ENCODE measurements around the gene CYP4F2. TPM values are rescaled to one million over a fixed set of nuclear protein-coding genes. Genes with fewer than 3 reads are reported as not detected.

CYP4F2 gene
- polyA plus RNA-seq (0.36 TPM in 1 of 2 replicates, not detected in the other), polyA minus RNA-seq (not detected in 2 replicates)

DNA sequence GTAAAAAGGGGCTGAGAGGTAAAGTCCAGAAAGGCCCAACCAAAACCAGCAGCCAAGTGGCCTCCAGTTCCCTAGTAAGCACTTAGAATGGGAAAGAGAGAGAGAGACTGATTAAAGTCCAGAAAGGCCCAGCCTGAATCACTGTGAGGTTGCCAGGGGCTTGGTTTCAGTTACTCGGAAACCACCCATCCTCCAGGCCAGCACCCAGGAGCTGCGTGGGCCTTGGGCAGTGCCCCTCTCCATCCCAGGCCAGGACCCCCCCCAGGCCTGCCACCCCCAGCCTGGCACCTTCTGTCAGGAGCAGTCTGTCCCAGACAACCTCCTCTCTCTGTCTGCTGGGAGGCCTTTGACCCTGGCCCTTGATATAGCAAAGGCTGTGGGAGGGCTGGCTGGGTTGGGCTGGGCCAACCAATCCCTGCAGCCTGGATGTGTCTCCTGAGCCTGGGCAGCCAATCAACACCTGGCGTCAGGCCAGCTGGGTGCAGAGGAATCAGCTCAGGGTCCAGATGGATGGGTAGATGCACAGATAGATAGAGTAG, at the start of gene CYP4F2:
Gene CYP4F2, minus strand, starts transcription at position 337 of the 539 bp plus-strand sequence. CDS start 463 bp downstream, outside the sequence.
- Histone ChIP-seq H3K9me2 (ENCODE audit: insufficient read depth, low read length) (no peaks in the 10 kb centered on the region), H4K20me1 (ENCODE audit: insufficient read depth) (no peaks in the 10 kb centered on the region), H3K4me2 (ENCODE audit: low read length) (no peak within 1 kb of the TSS), H3K79me2 (replicated peaks; ENCODE audit: insufficient read depth, low read length) (no peaks in the 10 kb centered on the region), H3K27ac (ENCODE audit: low read length) (no peak within 1 kb of the TSS), H3K36me3 (ENCODE audit: insufficient read depth, low read length) (no peaks in the 10 kb centered on the region), H2AFZ (ENCODE audit: low read depth, low read length) (no peak within 1 kb of the TSS), H3F3A (ENCODE audit: insufficient read depth, low read length, poor library complexity, severe bottlenecking) (no peaks in the 10 kb centered on the region), H3K4me3 (ENCODE audit: low read length) (no peak within 1 kb of the TSS), H3K9ac (ENCODE audit: low read length) (no peak within 1 kb of the TSS), H3K27me3 (ENCODE audit: insufficient read depth, low read depth, low read length) (no peaks in the 10 kb centered on the region), H3K9me3 (ENCODE audit: low read length) (no peaks in the 10 kb centered on the region)
- no peak for TF ChIP-seq RAD21 (conservative IDR thresholded peaks at IDR 0.05)
- TF ChIP-seq CTCF (IDR thresholded peaks at IDR 0.05; ENCODE audit: poor library complexity, severe bottlenecking): no peak
- TF ChIP-seq EP300 (conservative IDR thresholded peaks at IDR 0.05; ENCODE audit: poor library complexity, severe bottlenecking): no peak
- TF ChIP-seq TAF1 (IDR thresholded peaks at IDR 0.05; ENCODE audit: low read depth): no peak

DNA sequence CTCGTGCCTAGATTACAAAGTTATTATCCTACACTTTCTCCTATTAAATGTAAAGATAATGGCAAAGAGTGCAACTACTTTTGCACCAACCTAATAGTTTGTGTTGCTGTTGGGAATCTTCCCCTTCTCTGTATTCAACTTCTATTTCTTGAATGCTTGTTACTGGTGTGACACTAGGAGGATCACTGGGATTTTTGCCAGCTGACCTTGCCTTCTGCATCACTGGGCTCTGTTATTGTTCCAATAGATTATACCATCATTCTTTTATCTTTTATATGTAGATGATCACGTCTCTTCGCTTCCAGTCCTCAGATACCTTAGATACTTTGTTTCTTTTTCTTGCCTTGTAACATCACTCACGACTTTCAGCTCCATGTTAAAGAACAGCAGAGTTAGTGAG, 47.4 kb upstream of the CYP4F2 start:
- H3K79me2 ChIP-seq (replicated peaks; ENCODE audit: insufficient read depth, low read length): no peaks in the 10 kb centered on the region
- no peaks in the 10 kb centered on the region for H3K27me3 ChIP-seq (ENCODE audit: insufficient read depth, low read depth, low read length)

DNA sequence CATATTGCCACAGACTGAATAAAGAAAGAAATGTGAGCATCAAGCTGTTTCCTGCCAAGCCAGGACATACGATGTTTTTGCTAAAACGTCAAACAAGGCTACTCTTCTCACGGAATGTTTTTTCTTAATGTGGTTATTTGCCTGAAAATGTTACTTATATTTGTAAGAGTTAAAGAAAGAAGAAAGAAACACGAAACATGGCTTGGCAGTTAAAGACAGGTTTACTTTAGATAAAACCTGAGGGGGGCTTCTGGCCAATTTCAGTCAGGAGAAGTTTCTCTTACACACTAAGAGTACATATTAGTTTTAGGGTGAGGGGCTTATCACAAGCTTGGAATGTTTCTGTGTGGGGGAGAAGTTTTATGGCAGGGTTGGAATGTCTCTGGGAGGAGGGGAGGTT, 46.5 kb upstream of the CYP4F2 start:
- Histone ChIP-seq H3F3A (ENCODE audit: insufficient read depth, low read length, poor library complexity, severe bottlenecking) (no peaks in the 10 kb centered on the region), H3K27me3 (ENCODE audit: insufficient read depth, low read depth, low read length) (no peaks in the 10 kb centered on the region), H3K4me2 (ENCODE audit: low read length) (no peak overlapping the region), H3K9me3 (ENCODE audit: low read length) (peaks cover 2% of the 10 kb centered on the region), H3K36me3 (ENCODE audit: insufficient read depth, low read length) (no peaks in the 10 kb centered on the region), H3K9me2 (ENCODE audit: insufficient read depth, low read length) (no peaks in the 10 kb centered on the region), H3K4me3 (ENCODE audit: low read length) (no peak overlapping the region), H3K27ac (ENCODE audit: low read length) (no peak overlapping the region), H4K20me1 (ENCODE audit: insufficient read depth) (no peaks in the 10 kb centered on the region), H3K9ac (ENCODE audit: low read length) (no peak overlapping the region), H3K79me2 (replicated peaks; ENCODE audit: insufficient read depth, low read length) (no peaks in the 10 kb centered on the region), H2AFZ (ENCODE audit: low read depth, low read length) (no peak overlapping the region)
- TF ChIP-seq RAD21 (conservative IDR thresholded peaks at IDR 0.05) (no peak), SMC3 (conservative IDR thresholded peaks at IDR 0.05; ENCODE audit: poor library complexity) (no peak), MXI1 (conservative IDR thresholded peaks at IDR 0.05; ENCODE audit: poor library complexity, severe bottlenecking) (no peak), TAF1 (IDR thresholded peaks at IDR 0.05; ENCODE audit: low read depth) (no peak), EZH2 (IDR thresholded peaks at IDR 0.05; ENCODE audit: borderline replicate concordance, insufficient read depth, low read length, poor library complexity, severe bottlenecking) (no peak), CTCF (IDR thresholded peaks at IDR 0.05; ENCODE audit: poor library complexity, severe bottlenecking) (no peak), POLR2AphosphoS5 (IDR thresholded peaks at IDR 0.05) (no peak), EP300 (conservative IDR thresholded peaks at IDR 0.05; ENCODE audit: poor library complexity, severe bottlenecking) (no peak)
- TF ChIP-seq, protein P1, sequence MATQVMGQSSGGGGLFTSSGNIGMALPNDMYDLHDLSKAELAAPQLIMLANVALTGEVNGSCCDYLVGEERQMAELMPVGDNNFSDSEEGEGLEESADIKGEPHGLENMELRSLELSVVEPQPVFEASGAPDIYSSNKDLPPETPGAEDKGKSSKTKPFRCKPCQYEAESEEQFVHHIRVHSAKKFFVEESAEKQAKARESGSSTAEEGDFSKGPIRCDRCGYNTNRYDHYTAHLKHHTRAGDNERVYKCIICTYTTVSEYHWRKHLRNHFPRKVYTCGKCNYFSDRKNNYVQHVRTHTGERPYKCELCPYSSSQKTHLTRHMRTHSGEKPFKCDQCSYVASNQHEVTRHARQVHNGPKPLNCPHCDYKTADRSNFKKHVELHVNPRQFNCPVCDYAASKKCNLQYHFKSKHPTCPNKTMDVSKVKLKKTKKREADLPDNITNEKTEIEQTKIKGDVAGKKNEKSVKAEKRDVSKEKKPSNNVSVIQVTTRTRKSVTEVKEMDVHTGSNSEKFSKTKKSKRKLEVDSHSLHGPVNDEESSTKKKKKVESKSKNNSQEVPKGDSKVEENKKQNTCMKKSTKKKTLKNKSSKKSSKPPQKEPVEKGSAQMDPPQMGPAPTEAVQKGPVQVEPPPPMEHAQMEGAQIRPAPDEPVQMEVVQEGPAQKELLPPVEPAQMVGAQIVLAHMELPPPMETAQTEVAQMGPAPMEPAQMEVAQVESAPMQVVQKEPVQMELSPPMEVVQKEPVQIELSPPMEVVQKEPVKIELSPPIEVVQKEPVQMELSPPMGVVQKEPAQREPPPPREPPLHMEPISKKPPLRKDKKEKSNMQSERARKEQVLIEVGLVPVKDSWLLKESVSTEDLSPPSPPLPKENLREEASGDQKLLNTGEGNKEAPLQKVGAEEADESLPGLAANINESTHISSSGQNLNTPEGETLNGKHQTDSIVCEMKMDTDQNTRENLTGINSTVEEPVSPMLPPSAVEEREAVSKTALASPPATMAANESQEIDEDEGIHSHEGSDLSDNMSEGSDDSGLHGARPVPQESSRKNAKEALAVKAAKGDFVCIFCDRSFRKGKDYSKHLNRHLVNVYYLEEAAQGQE (IDR thresholded peaks at IDR 0.05; ENCODE audit: borderline replicate concordance): no peak

More for the DNA sequence above, 47.4 kb upstream of the CYP4F2 start:
- H4K20me1 ChIP-seq (ENCODE audit: insufficient read depth): no peaks in the 10 kb centered on the region
- no peaks in the 10 kb centered on the region for H3K9me2 ChIP-seq (ENCODE audit: insufficient read depth, low read length)
- no peak overlapping the region for H2AFZ ChIP-seq (ENCODE audit: low read depth, low read length)
- no peaks in the 10 kb centered on the region for H3F3A ChIP-seq (ENCODE audit: insufficient read depth, low read length, poor library complexity, severe bottlenecking)
- H3K36me3 ChIP-seq (ENCODE audit: insufficient read depth, low read length): no peaks in the 10 kb centered on the region
- H3K9me3 ChIP-seq (ENCODE audit: low read length): peaks cover 2% of the 10 kb centered on the region
- no peak overlapping the region for H3K4me3 ChIP-seq (ENCODE audit: low read length)
- TF ChIP-seq MXI1 (conservative IDR thresholded peaks at IDR 0.05; ENCODE audit: poor library complexity, severe bottlenecking): no peak
- TF ChIP-seq TAF1 (IDR thresholded peaks at IDR 0.05; ENCODE audit: low read depth): no peak
- H3K4me2 ChIP-seq (ENCODE audit: low read length): no peak overlapping the region
- H3K27ac ChIP-seq (ENCODE audit: low read length): no peak overlapping the region
- no peak overlapping the region for H3K9ac ChIP-seq (ENCODE audit: low read length)

All from neural cell (in vitro differentiated cells).